ENCODE measurements around the gene SMOC1.

SMOC1 gene

GRCh38 chr14:69997849-69998248 is 118.6 kb downstream of the SMOC1 start:
- Histone ChIP-seq H3K18ac (ENCODE audit: low read length) (no peak overlapping the region), H3K36me3 (ENCODE audit: control insufficient read depth, insufficient read depth, low read length) (no peaks in the 10 kb centered on the region), H3K27me3 (ENCODE audit: insufficient read depth, low read length, poor library complexity) (no peaks in the 10 kb centered on the region), H3K4me3 (ENCODE audit: low read length) (no peak overlapping the region), H3K4me2 (ENCODE audit: low read length) (no peak overlapping the region), H3K4me1 (ENCODE audit: control insufficient read depth, low read depth, low read length) (no peaks in the 10 kb centered on the region), H3K79me1 (ENCODE audit: low read length) (no peaks in the 10 kb centered on the region), H3K27ac (ENCODE audit: low read depth, low read length) (no peak overlapping the region), H2BK120ac (ENCODE audit: low read depth, low read length) (no peak overlapping the region), H4K8ac (ENCODE audit: low read depth, low read length) (no peak overlapping the region), H3K9ac (ENCODE audit: low read length) (no peak overlapping the region), H2AK5ac (ENCODE audit: low read length) (no peak overlapping the region), H3K4ac (ENCODE audit: low read depth, low read length) (no peak overlapping the region), H2BK5ac (ENCODE audit: low read length) (no peak overlapping the region), H3K56ac (ENCODE audit: low read length) (no peak overlapping the region), H4K5ac (ENCODE audit: low read length) (no peak overlapping the region), H2BK15ac (replicated peaks; ENCODE audit: low read depth) (no peak overlapping the region), H3K23ac (ENCODE audit: low read length) (no peak overlapping the region), H3K79me2 (ENCODE audit: control insufficient read depth, insufficient read depth, low read length) (no peaks in the 10 kb centered on the region)
- DNase-seq = no peak
- WGBS (ENCODE audit: extremely low coverage, insufficient coverage, low lambda C conversion rate) = no CpG with 5 or more reads among the region's 5 CpGs

- H3K27ac ChIP-seq (ENCODE audit: low read depth, low read length) = no peak overlapping the region
These were observed 120.1 kb downstream of the SMOC1 start for GRCh38 chr14:69999261-69999674.

GRCh38 chr14:70000601-70001000 is 121.4 kb downstream of the SMOC1 start:
- H4K8ac ChIP-seq (ENCODE audit: low read depth, low read length) = no peak overlapping the region
- H3K23ac ChIP-seq (ENCODE audit: low read length) = no peak overlapping the region
- H2BK120ac ChIP-seq (ENCODE audit: low read depth, low read length) = no peak overlapping the region
- no peak overlapping the region for H2BK5ac ChIP-seq (ENCODE audit: low read length)
- H3K36me3 ChIP-seq (ENCODE audit: control insufficient read depth, insufficient read depth, low read length) = no peaks in the 10 kb centered on the region
- no peaks in the 10 kb centered on the region for H3K79me2 ChIP-seq (ENCODE audit: control insufficient read depth, insufficient read depth, low read length)
- no CpG with 5 or more reads among the region's 7 CpGs for WGBS (ENCODE audit: extremely low coverage, insufficient coverage, low lambda C conversion rate)
- H3K9ac ChIP-seq (ENCODE audit: low read length) = no peak overlapping the region
- H3K56ac ChIP-seq (ENCODE audit: low read length) = no peak overlapping the region
- H3K4me1 ChIP-seq (ENCODE audit: control insufficient read depth, low read depth, low read length) = no peaks in the 10 kb centered on the region
- H2AK5ac ChIP-seq (ENCODE audit: low read length) = no peak overlapping the region
- H3K18ac ChIP-seq (ENCODE audit: low read length) = no peak overlapping the region
- no peaks in the 10 kb centered on the region for H3K27me3 ChIP-seq (ENCODE audit: insufficient read depth, low read length, poor library complexity)
- no peak overlapping the region for H3K27ac ChIP-seq (ENCODE audit: low read depth, low read length)
- no peak overlapping the region for H3K4ac ChIP-seq (ENCODE audit: low read depth, low read length)
- H3K79me1 ChIP-seq (ENCODE audit: low read length) = no peaks in the 10 kb centered on the region
- H3K4me2 ChIP-seq (ENCODE audit: low read length) = no peak overlapping the region
- H3K4me3 ChIP-seq (ENCODE audit: low read length) = no peak overlapping the region
- H2BK15ac ChIP-seq (replicated peaks; ENCODE audit: low read depth) = no peak overlapping the region
- H4K5ac ChIP-seq (ENCODE audit: low read length) = no peak overlapping the region
- DNase-seq = no peak

More at GRCh38 chr14:69999261-69999674, 120.1 kb downstream of the SMOC1 start:
- Histone ChIP-seq H3K18ac (ENCODE audit: low read length) (no peak overlapping the region), H3K79me2 (ENCODE audit: control insufficient read depth, insufficient read depth, low read length) (no peaks in the 10 kb centered on the region), H3K79me1 (ENCODE audit: low read length) (no peaks in the 10 kb centered on the region), H3K56ac (ENCODE audit: low read length) (no peak overlapping the region), H4K8ac (ENCODE audit: low read depth, low read length) (no peak overlapping the region), H3K4ac (ENCODE audit: low read depth, low read length) (no peak overlapping the region), H3K23ac (ENCODE audit: low read length) (no peak overlapping the region), H3K4me1 (ENCODE audit: control insufficient read depth, low read depth, low read length) (no peaks in the 10 kb centered on the region), H2BK5ac (ENCODE audit: low read length) (no peak overlapping the region), H2AK5ac (ENCODE audit: low read length) (no peak overlapping the region), H2BK120ac (ENCODE audit: low read depth, low read length) (no peak overlapping the region), H3K27me3 (ENCODE audit: insufficient read depth, low read length, poor library complexity) (no peaks in the 10 kb centered on the region), H4K5ac (ENCODE audit: low read length) (no peak overlapping the region), H3K4me2 (ENCODE audit: low read length) (no peak overlapping the region), H3K9ac (ENCODE audit: low read length) (no peak overlapping the region), H3K4me3 (ENCODE audit: low read length) (no peak overlapping the region), H3K36me3 (ENCODE audit: control insufficient read depth, insufficient read depth, low read length) (no peaks in the 10 kb centered on the region), H2BK15ac (replicated peaks; ENCODE audit: low read depth) (no peak overlapping the region)
- WGBS (ENCODE audit: extremely low coverage, insufficient coverage, low lambda C conversion rate) = no CpG with 5 or more reads among the region's 10 CpGs
- DNase-seq = peak; percentile 60

GRCh38 chr14:70002589-70003346 is 123.6 kb downstream of the SMOC1 start:
- WGBS (ENCODE audit: extremely low coverage, insufficient coverage, low lambda C conversion rate) = no CpG with 5 or more reads among the region's 6 CpGs
- H3K27me3 ChIP-seq (ENCODE audit: insufficient read depth, low read length, poor library complexity) = no peaks in the 10 kb centered on the region
- H2AK5ac ChIP-seq (ENCODE audit: low read length) = no peak overlapping the region
- no peak overlapping the region for H3K4me2 ChIP-seq (ENCODE audit: low read length)
- H2BK15ac ChIP-seq (replicated peaks; ENCODE audit: low read depth) = no peak overlapping the region
- DNase-seq = no peak
- H4K8ac ChIP-seq (ENCODE audit: low read depth, low read length) = no peak overlapping the region
- H3K79me1 ChIP-seq (ENCODE audit: low read length) = no peaks in the 10 kb centered on the region
- no peak overlapping the region for H3K56ac ChIP-seq (ENCODE audit: low read length)
- no peak overlapping the region for H2BK120ac ChIP-seq (ENCODE audit: low read depth, low read length)
- H3K4me3 ChIP-seq (ENCODE audit: low read length) = no peak overlapping the region
- no peak overlapping the region for H3K9ac ChIP-seq (ENCODE audit: low read length)
- no peak overlapping the region for H3K23ac ChIP-seq (ENCODE audit: low read length)
- H3K79me2 ChIP-seq (ENCODE audit: control insufficient read depth, insufficient read depth, low read length) = no peaks in the 10 kb centered on the region
- H3K27ac ChIP-seq (ENCODE audit: low read depth, low read length) = no peak overlapping the region
- H3K36me3 ChIP-seq (ENCODE audit: control insufficient read depth, insufficient read depth, low read length) = no peaks in the 10 kb centered on the region
- no peak overlapping the region for H2BK5ac ChIP-seq (ENCODE audit: low read length)
- H3K4ac ChIP-seq (ENCODE audit: low read depth, low read length) = no peak overlapping the region
- H4K5ac ChIP-seq (ENCODE audit: low read length) = no peak overlapping the region
- no peak overlapping the region for H3K18ac ChIP-seq (ENCODE audit: low read length)
- H3K4me1 ChIP-seq (ENCODE audit: control insufficient read depth, low read depth, low read length) = no peaks in the 10 kb centered on the region

- Histone ChIP-seq H3K18ac (ENCODE audit: low read length) (no peak overlapping the region), H3K27me3 (ENCODE audit: insufficient read depth, low read length, poor library complexity) (no peaks in the 10 kb centered on the region), H3K79me1 (ENCODE audit: low read length) (no peaks in the 10 kb centered on the region), H3K36me3 (ENCODE audit: control insufficient read depth, insufficient read depth, low read length) (no peaks in the 10 kb centered on the region), H3K56ac (ENCODE audit: low read length) (no peak overlapping the region), H4K8ac (ENCODE audit: low read depth, low read length) (no peak overlapping the region), H2AK5ac (ENCODE audit: low read length) (no peak overlapping the region), H2BK15ac (replicated peaks; ENCODE audit: low read depth) (no peak overlapping the region), H3K4me2 (ENCODE audit: low read length) (no peak overlapping the region), H3K4ac (ENCODE audit: low read depth, low read length) (no peak overlapping the region), H3K4me1 (ENCODE audit: control insufficient read depth, low read depth, low read length) (no peaks in the 10 kb centered on the region), H3K27ac (ENCODE audit: low read depth, low read length) (no peak overlapping the region), H2BK5ac (ENCODE audit: low read length) (no peak overlapping the region), H3K79me2 (ENCODE audit: control insufficient read depth, insufficient read depth, low read length) (no peaks in the 10 kb centered on the region), H3K9ac (ENCODE audit: low read length) (no peak overlapping the region), H4K5ac (ENCODE audit: low read length) (no peak overlapping the region), H3K23ac (ENCODE audit: low read length) (no peak overlapping the region), H3K4me3 (ENCODE audit: low read length) (no peak overlapping the region), H2BK120ac (ENCODE audit: low read depth, low read length) (no peak overlapping the region)
- no peak for DNase-seq
- no CpG with 5 or more reads among the region's 2 CpGs for WGBS (ENCODE audit: extremely low coverage, insufficient coverage, low lambda C conversion rate)
These were observed 125.6 kb downstream of the SMOC1 start for GRCh38 chr14:70004791-70005190.

GRCh38 chr14:70005281-70005805 is 126.1 kb downstream of the SMOC1 start:
- Histone ChIP-seq H3K27ac (ENCODE audit: low read depth, low read length) (no peak overlapping the region), H3K18ac (ENCODE audit: low read length) (no peak overlapping the region), H3K4me3 (ENCODE audit: low read length) (no peak overlapping the region), H2BK15ac (replicated peaks; ENCODE audit: low read depth) (no peak overlapping the region), H4K8ac (ENCODE audit: low read depth, low read length) (no peak overlapping the region), H3K4me1 (ENCODE audit: control insufficient read depth, low read depth, low read length) (no peaks in the 10 kb centered on the region), H3K79me2 (ENCODE audit: control insufficient read depth, insufficient read depth, low read length) (no peaks in the 10 kb centered on the region), H3K56ac (ENCODE audit: low read length) (no peak overlapping the region), H3K4me2 (ENCODE audit: low read length) (no peak overlapping the region), H3K4ac (ENCODE audit: low read depth, low read length) (no peak overlapping the region), H3K79me1 (ENCODE audit: low read length) (no peaks in the 10 kb centered on the region), H3K9ac (ENCODE audit: low read length) (no peak overlapping the region), H2BK5ac (ENCODE audit: low read length) (no peak overlapping the region), H3K36me3 (ENCODE audit: control insufficient read depth, insufficient read depth, low read length) (no peaks in the 10 kb centered on the region), H2AK5ac (ENCODE audit: low read length) (no peak overlapping the region), H3K23ac (ENCODE audit: low read length) (no peak overlapping the region), H2BK120ac (ENCODE audit: low read depth, low read length) (no peak overlapping the region), H3K27me3 (ENCODE audit: insufficient read depth, low read length, poor library complexity) (no peaks in the 10 kb centered on the region), H4K5ac (ENCODE audit: low read length) (no peak overlapping the region)
- WGBS (ENCODE audit: extremely low coverage, insufficient coverage, low lambda C conversion rate) = no CpG with 5 or more reads among the region's 5 CpGs
- DNase-seq = no peak

Data from mesendoderm (in vitro differentiated cells).